Measurements from ENCODE around the gene DCAF10. TPM values are rescaled to one million over a fixed set of nuclear protein-coding genes. Genes with fewer than 3 reads are reported as not detected.

The DCAF10 gene
- total and polyA plus RNA-seq, 2 of the 13 experiments (the other 11 are each of a cell fraction or from before 2014, with no cell fraction given): 9.2 to 20.3 TPM

GRCh38 chr9:37904445-37905130, 104.0 kb downstream of the DCAF10 start (continued):
- TF ChIP-seq ZNF670 (CRISPR knock-in tag; IDR thresholded peaks at IDR 0.05; ENCODE audit: borderline replicate concordance) (peak; percentile 31; the same call in 1 of the 2 replicates), NR2F1 (CRISPR knock-in tag; IDR thresholded peaks at IDR 0.05) (peak in 1 of 2 experiments; percentile 17; a peak in 1 of 4 replicates), ZNF674 (CRISPR knock-in tag; IDR thresholded peaks at IDR 0.05; ENCODE audit: low read depth) (peak; percentile 12; the same call in 1 of the 2 replicates), ZMAT3 (CRISPR knock-in tag; conservative IDR thresholded peaks at IDR 0.05) (peak; percentile 43; the same call in 1 of the 2 replicates), NFIB (CRISPR knock-in tag; IDR thresholded peaks at IDR 0.05; ENCODE audit: borderline replicate concordance) (0 out of 2 replicates have a peak, but pooled peaks have one; percentile 19), AFF4 (CRISPR knock-in tag; IDR thresholded peaks at IDR 0.05) (0 out of 2 replicates have a peak, but pooled peaks have one; percentile 21), ERF (CRISPR knock-in tag; IDR thresholded peaks at IDR 0.05) (0 out of 2 replicates have a peak, but pooled peaks have one; percentile 26)

GRCh38 chr9:37905131-37905505, 104.5 kb downstream of the DCAF10 start:
- Histone ChIP-seq H3K27ac (ENCODE audit: extremely low read length, insufficient read depth, low read length) (no peak overlapping the region), H4K20me1 (ENCODE audit: insufficient read depth, low read length) (no peaks in the 10 kb centered on the region), H3K9ac (ENCODE audit: insufficient read depth, low read depth, low read length) (peak overlapping the region; percentile 84; the same call in 1 of the 2 replicates), H3K4me3 (replicated peaks in 1 of 3; ENCODE audit: insufficient read depth in 1 of 3, low read depth in 2 of 3, low read length in 3 of 3) (peak overlapping the region in 2 of 3 experiments; percentile 90 to 94; a peak in 4 of 6 replicates), H3K36me3 (replicated peaks in 1 of 2; ENCODE audit: control insufficient read depth in 1 of 2, insufficient read depth in 2 of 2, low read length in 2 of 2) (no peaks in the 10 kb centered on the region), H2AFZ (ENCODE audit: low read length) (no peak overlapping the region), H3K4me2 (ENCODE audit: low read depth, low read length) (peak overlapping the region; percentile 95), H3K27me3 (ENCODE audit: control insufficient read depth in 1 of 2, insufficient read depth in 2 of 2, low read length in 2 of 2) (no peaks in the 10 kb centered on the region; a peak in 1 of 5 replicates), H3K79me2 (ENCODE audit: insufficient read depth, low read length) (peaks cover 22% of the 10 kb centered on the region), H3K4me1 (ENCODE audit: insufficient read depth, low read length) (peaks cover 66% of the 10 kb centered on the region), H3K9me3 (ENCODE audit: low read length) (no peaks in the 10 kb centered on the region)
- in situ Hi-C loops (cut with HindIII; ENCODE audit: extremely low pct_ligation_motif_present, low pct_unique_long_range_greater_than_20kb): loop anchor here (5.0 to 25.0 kb wide), 4 partner anchors 167 to 450 kb away; partner anchors contain the start of gene POLR1E
- WGBS (ENCODE audit: low lambda C conversion rate): 86% methylated on average over 10 of the region's 10 CpGs
- no TSS peak for BruUV-seq (replicated peaks)
- intact Hi-C loops (cut with micrococcal nuclease; ENCODE audit: unreplicated experiment): loop anchor here (2.0 kb wide), 1 partner anchor 256 kb away; no protein-coding TSS in a partner anchor
- CTCF ChIA-PET (ENCODE audit: low intra/inter-chr PET ratio, low total read pairs): interaction anchor here (1.3 kb wide), 1 partner anchor 9 kb away, joined by 5 read pairs; no protein-coding TSS in a partner anchor
- POLR2A ChIA-PET: interaction anchor here (1.0 kb wide), 1 partner anchor 143 kb away, joined by 3 read pairs; no protein-coding TSS in a partner anchor
- FAIRE-seq (no peak), ATAC-seq (no peak), DNase-seq (ENCODE audit: low spot score) (no peak)
- TF ChIP-seq ZKSCAN1 (IDR thresholded peaks at IDR 0.05; ENCODE audit: low read length) (peak; percentile 41; the same call in 1 of the 2 replicates), ZBTB8A (CRISPR knock-in tag; IDR thresholded peaks at IDR 0.05; ENCODE audit: borderline replicate concordance, low read depth) (no peak), KDM5A (IDR thresholded peaks at IDR 0.05; ENCODE audit: borderline replicate concordance, low read length) (no peak), RBAK (CRISPR knock-in tag; IDR thresholded peaks at IDR 0.05) (no peak), SRY (CRISPR knock-in tag; IDR thresholded peaks at IDR 0.05) (0 out of 2 replicates have a peak, but pooled peaks have one; percentile 37), HNF4G (IDR thresholded peaks at IDR 0.05; ENCODE audit: borderline replicate concordance, low read depth, low read length) (no peak), HNF4G (CRISPR knock-in tag; IDR thresholded peaks at IDR 0.05; ENCODE audit: borderline replicate concordance, low read depth) (no peak), NFKBIZ (CRISPR knock-in tag; IDR thresholded peaks at IDR 0.05) (no peak), MBD4 (IDR thresholded peaks at IDR 0.05; ENCODE audit: borderline replicate concordance, low read length) (no peak), HNRNPUL1 (IDR thresholded peaks at IDR 0.05; ENCODE audit: low read depth, low read length) (no peak)

Measured in HepG2 (cell line).